Heart right ventricle (tissue), 16 donors: ENCODE results near the gene TOX2. TPM values are rescaled to one million over a fixed set of nuclear protein-coding genes. Genes with fewer than 3 reads are reported as not detected.
A peak's percentile ranks its signal among the peaks of the same experiment; 100 is the strongest.

Experiments
- ATAC-seq, 8 donors: fragments of 200-7000 bp; cut with Tn5 transposase; one replicate each; pipeline ENCODE4 v1.9.1; 2020; ENCODE audit warnings: mild to moderate bottlenecking in 8 of 8, moderate library complexity in 8 of 8, moderate number of reproducible peaks in 1 of 8
- DNase-seq, 2 donors: peaks; one replicate each; pipeline ENCODE4 v3.0.0-alpha.2; 2020
- H3K27ac ChIP-seq, 10 donors: fragments of 200-600 bp; sonication (generic) in 2 of 10; one replicate each; pipeline versions ENCODE4 v1.5.0 to v1.8.0; 2020 to 2022; ENCODE audit warnings: mild to moderate bottlenecking in 3 of 10
- H3K27me3 ChIP-seq, 7 donors: fragments of 200-600 bp; one replicate each; pipeline ENCODE4 v1.8.0; 2021 to 2022; ENCODE audit warnings: mild to moderate bottlenecking in 2 of 7
- H3K36me3 ChIP-seq, 9 donors: fragments of 200-600 bp; sonication (generic) in 1 of 9; one replicate each; pipeline versions ENCODE4 v1.5.0 to v1.8.0; 2020 to 2022; ENCODE audit warnings: mild to moderate bottlenecking in 2 of 9
- H3K4me1 ChIP-seq, 9 donors: fragments of 200-600 bp; sonication (generic) in 1 of 9; one replicate each; pipeline versions ENCODE4 v1.5.0 to v1.8.0; 2020 to 2022; ENCODE audit warnings: mild to moderate bottlenecking in 4 of 9
- H3K4me3 ChIP-seq, 10 donors: fragments of 200-600 bp; sonication (generic) in 2 of 10; one replicate each; pipeline versions ENCODE4 v1.5.0 to v1.8.0; 2020 to 2022; ENCODE audit warnings: mild to moderate bottlenecking in 7 of 10, moderate library complexity in 2 of 10
- H3K9me3 ChIP-seq, 11 donors: fragments of 200-600 bp in 10 of 11; sonication (generic) in 2 of 11; one replicate each; pipeline versions ENCODE4 v1.5.0 to v1.8.0; 2013 to 2022; ENCODE audit warnings: mild to moderate bottlenecking in 2 of 11, control low read depth in 1 of 11, moderate library complexity in 1 of 11
- WGBS, 2 donors: extraction: QIAGEN DNeasy Blood & Tissue Kit; methylation state at CpG; one replicate each; pipeline ENCODE4 v1.1.7; 2013; ENCODE audit warnings: inconsistent platforms in 1 of 2; 5-methylcytosine and 5-hydroxymethylcytosine counted together
- intact Hi-C, 10 donors: fragments of 100-400 bp; cut with DNase I; formaldehyde crosslinking; loops; one replicate each; pipeline versions ENCODE4 v1.11.1 to v1.14.2; 2022
- polyA plus RNA-seq, 2 donors: library from polyadenylated mRNA; stranded (reverse); fragments of 200-250 nt; gene quantifications; one replicate each; pipeline ENCODE4 v1.2.3, GENCODE V29; 2013
- total RNA-seq, 10 donors: library from RNA; stranded (reverse); fragmentation: NEBNext Ultra II Directional in 3 of 10; extraction: Animal tissue kit (Norgen Biotek cat#: 25700) in 3 of 10; gene quantifications; one replicate each; pipeline versions ENCODE4 v1.2.1 to v1.2.4, GENCODE V29; 2021 to 2023
- TF ChIP-seq, protein P1 (sequence below), 9 donors: fragments of 200-600 bp; sonication (generic) in 2 of 9; IDR thresholded peaks; one replicate each; pipeline versions ENCODE4 v1.5.0 to v1.8.0; 2021 to 2022; ENCODE audit warnings: antibody characterized with exemption in 9 of 9, mild to moderate bottlenecking in 5 of 9, moderate library complexity in 1 of 9
- donor health status: Arrhythmogenic right ventricular cardiomyopathy.
- donor health status: ischemic (EF 13 %, LVEDD 7.1; RV severe dilation, severe dysfunction).
- donor health status: healthy with polysubstance abuse.
- donor health status: DM: no; HTN: yes; CAD: no.
- donor health status: DM: no; HTN: no; CAD: no.
- donor health status: ischemic (EF 25% LVEDD 6.9; RV normal size, moderate dysfunction).
- donor health status: ischemic (EF 25% LVEDD 5.7; RV mildly dilated, moderate dysfunction).
- donor health status: healthy.
- donor health status: DM: yes; HTN: yes; CAD: no.
- donor health status: Ischemic cardiomyopathy.
- donor health status: ischemic (EF 35%, LVEDD 5.7; RV mildly dilated, moderate dysfunction).
- donor health status: nonischemic (EF 11% LVEDD 7.7; RV severe dilation, severe dysfunction).
- donor health status: DM: yes; HTN: yes; CAD: no.
- donor health status: PGD.
- donor health status: ischemic (EF 29% LVEDD 5.4; RV normal size, mild dysfunction).
- donor health status: nonischemic (EF 23%, LVEDD 6.1; RV moderate dilation, normal function).

Gene TOX2
- total and polyA plus RNA-seq, 12 donors = 0.25 to 2.0 (median 1.1) TPM

DNA sequence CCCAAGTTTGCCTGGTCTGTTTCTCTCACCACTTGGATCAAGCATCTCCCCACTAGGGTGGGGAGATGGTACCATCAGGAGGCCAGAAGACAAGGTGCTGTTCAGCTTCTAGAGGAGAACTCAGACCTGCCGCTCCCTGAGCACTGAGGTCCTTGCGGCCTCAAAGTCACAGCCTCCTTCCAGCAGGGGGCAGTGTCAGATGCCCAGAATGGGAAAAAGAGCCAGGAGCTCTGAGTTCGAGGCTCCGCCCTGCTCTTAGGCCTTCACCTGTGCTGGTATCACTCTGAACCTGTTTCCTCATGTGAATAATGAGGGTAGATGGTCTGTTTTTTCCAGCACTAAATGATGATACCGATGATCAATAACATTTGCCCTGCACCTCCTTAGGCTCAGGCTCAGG is 68.7 kb downstream of the TOX2 start:
- Histone ChIP-seq H3K36me3 (no peaks in the 10 kb centered on the region), H3K4me3 (no peak overlapping the region), H3K9me3 (no peaks in the 10 kb centered on the region), H3K27me3 (peaks cover 0 to 7% (median 0%) of the 10 kb centered on the region in 7 donors), H3K4me1 (peaks cover 0 to 18% (median 0%) of the 10 kb centered on the region in 9 donors), H3K27ac (no peak overlapping the region)
- TF ChIP-seq, protein P1, sequence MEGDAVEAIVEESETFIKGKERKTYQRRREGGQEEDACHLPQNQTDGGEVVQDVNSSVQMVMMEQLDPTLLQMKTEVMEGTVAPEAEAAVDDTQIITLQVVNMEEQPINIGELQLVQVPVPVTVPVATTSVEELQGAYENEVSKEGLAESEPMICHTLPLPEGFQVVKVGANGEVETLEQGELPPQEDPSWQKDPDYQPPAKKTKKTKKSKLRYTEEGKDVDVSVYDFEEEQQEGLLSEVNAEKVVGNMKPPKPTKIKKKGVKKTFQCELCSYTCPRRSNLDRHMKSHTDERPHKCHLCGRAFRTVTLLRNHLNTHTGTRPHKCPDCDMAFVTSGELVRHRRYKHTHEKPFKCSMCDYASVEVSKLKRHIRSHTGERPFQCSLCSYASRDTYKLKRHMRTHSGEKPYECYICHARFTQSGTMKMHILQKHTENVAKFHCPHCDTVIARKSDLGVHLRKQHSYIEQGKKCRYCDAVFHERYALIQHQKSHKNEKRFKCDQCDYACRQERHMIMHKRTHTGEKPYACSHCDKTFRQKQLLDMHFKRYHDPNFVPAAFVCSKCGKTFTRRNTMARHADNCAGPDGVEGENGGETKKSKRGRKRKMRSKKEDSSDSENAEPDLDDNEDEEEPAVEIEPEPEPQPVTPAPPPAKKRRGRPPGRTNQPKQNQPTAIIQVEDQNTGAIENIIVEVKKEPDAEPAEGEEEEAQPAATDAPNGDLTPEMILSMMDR (IDR thresholded peaks at IDR 0.05) = peak in 5 of 9 donors; percentile 10 to 45 (median 27)
- ATAC-seq (no peak), DNase-seq (no peak)
- intact Hi-C loops = no loop called here
- 93 to 94% methylated on average over 5 of the region's 5 CpGs for WGBS, 2 donors

DNA sequence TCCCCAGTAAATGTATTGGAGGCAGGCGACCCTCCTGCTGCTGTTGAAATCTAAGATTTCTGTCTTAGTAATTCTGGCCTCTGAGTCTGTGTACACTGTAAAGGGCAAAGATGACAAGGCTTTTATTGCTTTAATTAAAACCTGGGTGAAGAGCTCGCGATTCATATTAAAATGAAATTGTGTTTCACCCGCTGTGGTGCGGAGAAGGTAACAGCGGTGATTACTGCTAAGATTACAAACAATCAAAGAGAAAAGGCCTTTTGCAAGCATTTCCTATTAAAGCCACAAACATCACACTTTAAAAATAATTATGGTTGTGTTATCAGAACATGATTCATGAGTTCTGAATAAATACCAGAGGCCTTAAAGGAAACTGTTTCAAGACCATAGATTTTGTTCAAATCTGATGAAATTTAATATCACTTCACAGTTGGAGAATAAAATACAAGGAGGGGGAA is 69.3 kb downstream of the TOX2 start:
- H3K9me3 ChIP-seq = no peaks in the 10 kb centered on the region
- no peak overlapping the region for H3K4me3 ChIP-seq
- peak overlapping the region in 3 of 10 donors; percentile 23 to 35 (median 32) for H3K27ac ChIP-seq
- H3K27me3 ChIP-seq = peaks cover 0 to 6% (median 0%) of the 10 kb centered on the region in 7 donors
- H3K36me3 ChIP-seq = no peaks in the 10 kb centered on the region
- WGBS, 2 donors = 87 to 88% methylated on average over 6 of the region's 6 CpGs
- TF ChIP-seq, protein P1 (IDR thresholded peaks at IDR 0.05) = no peak
- no peak for DNase-seq
- peaks cover 0 to 18% (median 0%) of the 10 kb centered on the region in 9 donors for H3K4me1 ChIP-seq
- intact Hi-C loops = no loop called here
- no peak for ATAC-seq

DNA sequence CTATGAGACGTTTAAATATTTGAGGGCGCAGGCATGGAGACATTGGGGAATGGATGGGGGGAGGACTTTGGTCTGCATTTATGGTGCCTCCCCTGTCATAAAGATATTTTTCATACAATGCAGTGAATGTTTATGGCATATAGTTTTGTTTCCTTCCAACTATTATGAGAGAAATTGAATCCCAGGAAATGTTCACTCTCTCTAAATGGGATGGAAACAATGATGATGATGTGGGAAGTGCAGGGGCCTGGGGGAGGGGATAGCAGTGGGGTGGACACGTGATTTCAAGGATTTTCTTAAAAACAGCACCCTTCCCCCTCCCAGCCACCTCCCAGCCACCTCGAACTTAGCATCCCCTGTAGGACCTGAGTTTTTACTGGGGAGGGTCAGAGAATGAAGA is 69.9 kb downstream of the TOX2 start:
- WGBS, 2 donors = 42 to 53% methylated on average over 4 of the region's 4 CpGs
- Histone ChIP-seq H3K4me3 (no peak overlapping the region), H3K9me3 (peaks cover 0 to 4% (median 0%) of the 10 kb centered on the region in 11 donors), H3K36me3 (no peaks in the 10 kb centered on the region), H3K27ac (peak overlapping the region in 3 of 10 donors; percentile 23 to 60 (median 47)), H3K4me1 (peaks cover 0 to 18% (median 0%) of the 10 kb centered on the region in 9 donors), H3K27me3 (no peaks in the 10 kb centered on the region)
- peak in 3 of 8 donors; percentile 27 to 67 (median 52) for ATAC-seq
- TF ChIP-seq, protein P1 (IDR thresholded peaks at IDR 0.05) = no peak
- DNase-seq = no peak
- intact Hi-C loops = no loop called here

DNA sequence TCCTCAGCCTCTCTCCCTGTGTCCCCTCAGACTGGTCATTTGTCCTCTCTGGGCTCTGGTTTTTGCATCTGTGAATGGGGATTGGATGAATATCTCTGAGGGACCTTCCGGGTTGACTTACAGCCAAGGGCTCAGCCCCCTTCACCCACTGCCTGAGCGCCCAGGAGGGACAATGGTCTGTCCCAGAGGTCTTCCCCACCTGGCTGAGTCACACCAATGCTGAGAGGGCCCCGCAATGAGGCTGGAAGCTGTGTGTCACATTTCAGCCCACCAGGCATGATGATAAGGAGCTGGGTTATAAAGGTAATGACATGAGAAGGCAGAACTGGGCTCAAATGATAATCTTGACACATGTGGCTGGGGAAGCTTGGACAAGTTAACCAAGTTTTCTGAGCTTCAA is 70.5 kb downstream of the TOX2 start:
- H3K27ac ChIP-seq = peak overlapping the region in 3 of 10 donors; percentile 11 to 60 (median 47)
- peaks cover 0 to 9% (median 0%) of the 10 kb centered on the region in 11 donors for H3K9me3 ChIP-seq
- H3K4me1 ChIP-seq = peaks cover 0 to 18% (median 0%) of the 10 kb centered on the region in 9 donors
- no peaks in the 10 kb centered on the region for H3K36me3 ChIP-seq
- intact Hi-C loops = no loop called here
- H3K27me3 ChIP-seq = no peaks in the 10 kb centered on the region
- DNase-seq (no peak), ATAC-seq (no peak)
- H3K4me3 ChIP-seq = no peak overlapping the region
- WGBS, 2 donors = 61 to 66% methylated on average over 3 of the region's 3 CpGs
- TF ChIP-seq, protein P1 (IDR thresholded peaks at IDR 0.05) = no peak
